Mesendoderm (in vitro differentiated cells): ENCODE data around the gene MACF1.

ENCODE experiments used
- DNase-seq: peaks from one replicate; pipeline ENCODE4 v3.0.0; 2013
- H2AK5ac ChIP-seq: 2 replicates; pipeline ENCODE4 v1.6.1; 2013; ENCODE audit warnings: low read length, inconsistent platforms
- H2BK120ac ChIP-seq: 2 replicates; pipeline ENCODE4 v1.6.1; 2013; ENCODE audit warnings: low read depth, mild to moderate bottlenecking, low read length, moderate library complexity, mixed read lengths
- H2BK15ac ChIP-seq: replicated peaks from 2 replicates; pipeline ENCODE4 v1.6.1; 2013; ENCODE audit warnings: low read depth, mild to moderate bottlenecking, moderate library complexity
- H2BK5ac ChIP-seq: 2 replicates; pipeline ENCODE4 v1.6.1; 2013; ENCODE audit warnings: low read length, inconsistent platforms
- H3K18ac ChIP-seq: 2 replicates; pipeline ENCODE4 v1.6.1; 2013; ENCODE audit warnings: mild to moderate bottlenecking, low read length, mixed read lengths
- H3K23ac ChIP-seq: one replicate; pipeline ENCODE4 v1.6.1; 2013; ENCODE audit warnings: low read length
- H3K27ac ChIP-seq: 2 replicates; pipeline ENCODE4 v1.5.1; 2013; ENCODE audit warnings: low read depth, mild to moderate bottlenecking, inconsistent platforms, low read length, moderate library complexity
- H3K27me3 ChIP-seq: 2 replicates; pipeline ENCODE4 v1.6.1; 2013; ENCODE audit warnings: low read length, control low read depth, mild to moderate bottlenecking, inconsistent platforms; ENCODE audit not compliant: insufficient read depth, poor library complexity
- H3K36me3 ChIP-seq: 2 replicates; pipeline ENCODE4 v1.6.1; 2013; ENCODE audit warnings: low read length, inconsistent platforms; ENCODE audit not compliant: control insufficient read depth, insufficient read depth
- H3K4ac ChIP-seq: one replicate; pipeline ENCODE4 v1.6.1; 2013; ENCODE audit warnings: low read depth, mild to moderate bottlenecking, low read length, moderate library complexity
- H3K4me1 ChIP-seq: 2 replicates; pipeline ENCODE4 v1.6.1; 2013; ENCODE audit warnings: low read depth, low read length, inconsistent platforms; ENCODE audit not compliant: control insufficient read depth
- H3K4me2 ChIP-seq: 2 replicates; pipeline ENCODE4 v1.6.1; 2013; ENCODE audit warnings: low read length
- H3K4me3 ChIP-seq: 2 replicates; pipeline ENCODE4 v1.5.1; 2013; ENCODE audit warnings: mild to moderate bottlenecking, low read length
- H3K56ac ChIP-seq: one replicate; pipeline ENCODE4 v1.6.1; 2013; ENCODE audit warnings: low read length
- H3K79me1 ChIP-seq: 2 replicates; pipeline ENCODE4 v1.6.1; 2013; ENCODE audit warnings: low read length, inconsistent platforms
- H3K79me2 ChIP-seq: 2 replicates; pipeline ENCODE4 v1.6.1; 2013; ENCODE audit warnings: mild to moderate bottlenecking, low read length; ENCODE audit not compliant: control insufficient read depth, insufficient read depth
- H3K9ac ChIP-seq: 2 replicates; pipeline ENCODE4 v1.6.1; 2013; ENCODE audit warnings: low read length, inconsistent platforms
- H4K5ac ChIP-seq: one replicate; pipeline ENCODE4 v1.6.1; 2013; ENCODE audit warnings: low read length
- H4K8ac ChIP-seq: one replicate; pipeline ENCODE4 v1.6.1; 2013; ENCODE audit warnings: low read depth, mild to moderate bottlenecking, control low read depth, low read length, moderate library complexity
- WGBS: extraction: QIAGEN DNeasy Blood & Tissue Kit; methylation state at CpG from one replicate; pipeline ENCODE4 v1.1.7; 2013; ENCODE audit warnings: low lambda C conversion rate, missing lambda C conversion rate; ENCODE audit not compliant: insufficient coverage; ENCODE audit errors: extremely low coverage; 5-methylcytosine and 5-hydroxymethylcytosine counted together

The MACF1 gene

DNA sequence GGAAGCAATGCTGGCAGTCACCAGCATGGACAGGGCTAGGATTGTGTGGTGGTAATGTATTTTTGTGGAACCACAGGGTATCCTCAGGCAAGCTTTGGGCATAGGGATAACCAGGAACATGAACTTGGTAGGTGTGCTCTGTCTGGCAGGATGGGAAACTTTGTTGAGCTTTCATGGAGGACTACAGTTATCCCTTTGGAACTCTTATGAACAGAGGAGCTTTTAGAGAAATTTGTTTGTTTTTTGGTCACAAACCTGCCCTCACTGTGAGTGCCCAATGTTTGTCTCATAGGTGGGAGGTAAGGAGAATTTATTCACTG lies 54.4 kb downstream of the MACF1 start:
- Histone ChIP-seq H2BK5ac (no peak overlapping the region), H3K27ac (no peak overlapping the region), H3K79me1 (peaks cover 3% of the 10 kb centered on the region), H3K4me2 (no peak overlapping the region), H3K9ac (no peak overlapping the region), H3K56ac (no peak overlapping the region), H4K5ac (no peak overlapping the region), H3K4me1 (no peaks in the 10 kb centered on the region), H2AK5ac (no peak overlapping the region), H3K79me2 (peaks cover 3% of the 10 kb centered on the region), H3K27me3 (no peaks in the 10 kb centered on the region), H3K23ac (no peak overlapping the region), H3K4me3 (no peak overlapping the region), H3K18ac (no peak overlapping the region), H3K36me3 (peaks cover 2% of the 10 kb centered on the region), H2BK15ac (no peak overlapping the region), H2BK120ac (no peak overlapping the region), H4K8ac (no peak overlapping the region), H3K4ac (no peak overlapping the region)
- no peak for DNase-seq

DNA sequence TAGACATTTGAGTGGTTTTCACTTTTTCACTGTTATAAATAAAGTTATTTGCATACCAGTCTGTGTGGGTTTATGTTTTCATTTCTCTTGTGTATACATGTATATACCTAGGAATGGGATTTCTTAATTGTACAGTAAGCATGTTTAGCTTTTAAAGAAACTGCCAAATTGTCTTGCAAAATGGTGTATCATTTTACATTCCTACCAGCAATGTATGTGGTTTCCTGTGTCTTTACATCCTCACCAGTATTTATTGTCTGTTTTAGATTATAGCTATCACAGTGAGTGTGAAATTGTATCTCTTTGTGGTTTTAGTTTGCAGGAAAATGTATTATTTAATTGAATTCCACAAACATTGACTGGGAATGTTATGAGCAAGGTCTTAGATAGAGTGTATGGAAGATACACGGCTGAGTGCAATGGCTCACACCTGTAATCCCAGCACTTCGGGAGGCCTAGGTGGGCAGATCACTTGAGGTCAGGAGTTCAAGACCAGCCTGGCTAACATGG lies 57.3 kb downstream of the MACF1 start:
- Histone ChIP-seq H3K4me3 (no peak overlapping the region), H3K27ac (no peak overlapping the region), H3K79me2 (peaks cover 3% of the 10 kb centered on the region), H3K9ac (no peak overlapping the region), H3K4me1 (no peaks in the 10 kb centered on the region), H4K5ac (no peak overlapping the region), H3K23ac (no peak overlapping the region), H2BK120ac (no peak overlapping the region), H2BK15ac (no peak overlapping the region), H3K27me3 (no peaks in the 10 kb centered on the region), H3K36me3 (no peaks in the 10 kb centered on the region), H3K4me2 (no peak overlapping the region), H3K56ac (no peak overlapping the region), H3K18ac (no peak overlapping the region), H3K79me1 (peaks cover 1% of the 10 kb centered on the region), H3K4ac (no peak overlapping the region), H4K8ac (no peak overlapping the region), H2AK5ac (no peak overlapping the region), H2BK5ac (no peak overlapping the region)
- no peak for DNase-seq
- no CpG with 5 or more reads among the region's 2 CpGs for WGBS

DNA sequence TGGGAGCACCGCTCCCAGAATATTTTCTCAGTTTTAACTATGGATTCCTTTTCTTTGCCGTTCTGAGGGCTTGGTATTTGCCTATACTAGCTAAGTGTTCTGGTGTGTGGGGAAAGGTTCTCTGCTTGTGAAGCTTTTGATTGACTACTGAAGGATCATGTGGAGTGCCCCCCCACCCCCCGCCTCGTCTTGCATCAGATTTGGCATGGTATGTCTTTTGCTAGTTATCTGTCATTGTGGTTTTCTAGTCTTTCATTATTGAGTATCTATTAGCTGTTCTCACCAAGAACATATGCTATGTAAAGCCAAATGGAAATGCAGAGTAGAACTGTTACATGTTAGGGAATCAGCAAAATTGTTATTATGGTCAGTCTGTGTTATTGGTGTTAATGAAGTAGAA lies 58.3 kb downstream of the MACF1 start:
- Histone ChIP-seq H3K4me3 (no peak overlapping the region), H2BK120ac (no peak overlapping the region), H3K4me1 (no peaks in the 10 kb centered on the region), H2BK15ac (no peak overlapping the region), H3K4ac (no peak overlapping the region), H3K79me1 (peaks cover 1% of the 10 kb centered on the region), H4K8ac (no peak overlapping the region), H4K5ac (no peak overlapping the region), H3K4me2 (no peak overlapping the region), H2BK5ac (no peak overlapping the region), H3K36me3 (no peaks in the 10 kb centered on the region), H3K56ac (no peak overlapping the region), H3K23ac (no peak overlapping the region), H3K27ac (no peak overlapping the region), H2AK5ac (no peak overlapping the region), H3K79me2 (peaks cover 3% of the 10 kb centered on the region), H3K27me3 (no peaks in the 10 kb centered on the region), H3K9ac (no peak overlapping the region), H3K18ac (no peak overlapping the region)
- DNase-seq = no peak
- WGBS = no CpG with 5 or more reads among the region's 4 CpGs

DNA sequence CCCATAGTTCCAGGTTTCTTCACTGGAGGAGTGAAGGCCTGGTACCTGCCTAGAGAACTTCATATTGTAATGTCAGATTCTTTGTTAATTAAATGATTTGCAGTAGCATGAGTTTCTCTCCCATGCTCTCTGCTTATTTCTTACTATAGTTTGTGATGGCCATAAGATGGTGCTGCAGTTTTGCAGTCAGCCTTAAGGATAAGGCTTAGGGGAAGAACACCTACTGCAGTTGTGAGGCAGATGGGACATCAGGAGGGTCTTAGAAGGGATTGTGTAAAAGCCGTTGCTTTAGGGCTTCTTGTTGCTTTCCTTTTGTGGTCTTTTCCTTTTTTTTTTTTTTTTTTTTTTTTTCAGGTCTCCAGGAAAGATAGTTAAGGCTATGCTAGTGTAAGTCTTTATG lies 61.8 kb downstream of the MACF1 start:
- H2BK15ac ChIP-seq = no peak overlapping the region
- peak; percentile 81 for DNase-seq

DNA sequence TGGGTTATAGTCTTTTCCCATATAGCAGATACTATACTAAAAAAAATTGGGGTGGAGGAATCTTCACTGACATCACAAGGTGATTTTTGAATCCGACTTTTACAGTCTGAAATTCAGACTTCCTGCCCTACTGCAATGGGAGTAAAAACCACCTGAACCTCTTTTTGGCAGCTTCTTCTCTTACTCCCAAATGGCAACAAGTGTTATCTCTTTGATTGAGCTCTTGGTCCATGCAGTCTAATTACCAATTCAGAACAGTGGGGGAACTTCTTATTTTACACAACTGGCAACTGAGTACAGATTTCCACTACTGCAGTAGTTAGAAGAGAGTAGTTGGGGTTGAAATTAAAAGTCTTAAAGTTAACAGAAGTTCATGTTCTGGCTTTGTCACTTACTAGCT lies 62.3 kb downstream of the MACF1 start:
- no peak for DNase-seq
- Histone ChIP-seq H3K36me3 (no peaks in the 10 kb centered on the region), H3K56ac (no peak overlapping the region), H2BK15ac (no peak overlapping the region), H3K79me1 (peaks cover 5% of the 10 kb centered on the region), H3K4me3 (no peak overlapping the region), H3K4me2 (no peak overlapping the region), H3K18ac (no peak overlapping the region), H3K9ac (no peak overlapping the region), H3K27me3 (no peaks in the 10 kb centered on the region), H2BK120ac (no peak overlapping the region), H3K79me2 (peaks cover 25% of the 10 kb centered on the region), H3K27ac (no peak overlapping the region), H3K4me1 (peaks cover 17% of the 10 kb centered on the region), H2AK5ac (no peak overlapping the region), H3K23ac (no peak overlapping the region), H4K8ac (no peak overlapping the region), H2BK5ac (no peak overlapping the region), H4K5ac (no peak overlapping the region), H3K4ac (no peak overlapping the region)
- WGBS = no CpG with 5 or more reads among the region's 1 CpG

More for the DNA sequence above, 61.8 kb downstream of the MACF1 start:
- WGBS = no CpG with 5 or more reads among the region's 1 CpG
- no peak overlapping the region for H2AK5ac ChIP-seq
- no peaks in the 10 kb centered on the region for H3K27me3 ChIP-seq
- peaks cover 16% of the 10 kb centered on the region for H3K4me1 ChIP-seq
- H3K36me3 ChIP-seq = no peaks in the 10 kb centered on the region
- no peak overlapping the region for H4K8ac ChIP-seq
- no peak overlapping the region for H3K4me3 ChIP-seq
- no peak overlapping the region for H3K23ac ChIP-seq
- H2BK5ac ChIP-seq = no peak overlapping the region
- no peak overlapping the region for H2BK120ac ChIP-seq
- no peak overlapping the region for H3K4me2 ChIP-seq
- no peak overlapping the region for H3K4ac ChIP-seq
- H3K9ac ChIP-seq = no peak overlapping the region
- no peak overlapping the region for H3K56ac ChIP-seq
- no peak overlapping the region for H3K27ac ChIP-seq
- no peak overlapping the region for H4K5ac ChIP-seq
- peaks cover 25% of the 10 kb centered on the region for H3K79me2 ChIP-seq
- no peak overlapping the region for H3K18ac ChIP-seq
- H3K79me1 ChIP-seq = peaks cover 5% of the 10 kb centered on the region

DNA sequence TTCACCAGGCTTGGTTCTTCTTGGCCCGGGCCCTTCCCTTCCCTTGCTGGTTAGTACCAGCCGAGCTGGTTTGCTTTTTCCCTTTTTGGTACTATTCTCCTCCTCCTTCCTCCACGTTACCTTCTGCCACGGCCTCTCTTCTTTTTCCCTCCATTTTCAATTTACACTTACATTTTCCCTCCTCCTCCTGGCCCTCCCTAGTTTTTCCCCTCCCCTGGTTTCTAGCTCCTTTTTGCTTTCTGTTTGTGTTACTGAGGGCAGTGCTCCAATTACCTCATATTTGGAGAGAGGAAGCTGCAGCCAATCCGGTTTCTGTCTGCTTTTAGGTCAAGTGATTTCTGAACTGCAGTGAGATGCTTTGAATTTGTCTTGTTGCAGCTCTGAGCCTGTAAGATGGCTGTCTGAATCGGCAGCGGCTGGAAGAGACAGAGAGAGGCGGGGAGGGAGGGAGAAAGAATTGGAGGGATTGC lies 63.7 kb downstream of the MACF1 start:
- Histone ChIP-seq H3K18ac (peak overlapping the region; percentile 20), H4K8ac (no peak overlapping the region), H3K56ac (peak overlapping the region; percentile 54), H3K27ac (peak overlapping the region; percentile 42), H4K5ac (no peak overlapping the region), H3K79me2 (peaks cover 25% of the 10 kb centered on the region), H3K27me3 (no peaks in the 10 kb centered on the region), H2BK120ac (no peak overlapping the region), H3K9ac (peak overlapping the region; percentile 10), H3K4me1 (peaks cover 18% of the 10 kb centered on the region), H3K4ac (peak overlapping the region; percentile 25), H2BK15ac (no peak overlapping the region), H3K4me2 (peak overlapping the region; percentile 17), H2AK5ac (no peak overlapping the region), H3K79me1 (peaks cover 5% of the 10 kb centered on the region), H2BK5ac (no peak overlapping the region), H3K4me3 (no peak overlapping the region), H3K36me3 (no peaks in the 10 kb centered on the region), H3K23ac (no peak overlapping the region)
- peak; percentile 72 for DNase-seq
- 100% methylated on average over 2 of the region's 8 CpGs for WGBS
